Panc1 (cell line): ENCODE data around the gene DDAH1. TPM values are rescaled to one million over a fixed set of nuclear protein-coding genes. Genes with fewer than 3 reads are reported as not detected.

ENCODE experiments used
- ATAC-seq: fragments of 200-7000 bp; cut with Tn5 transposase; 2 replicates; pipeline ENCODE4 v1.9.1; 2020; ENCODE audit warnings: mild to moderate bottlenecking, moderate library complexity
- BruUV-seq: library from RNA; stranded (reverse); fragments of 400-500 nt; replicated peaks from 2 replicates; lab custom pipeline; 2021; lab: Mats Ljungman, UMichigan
- CTCF ChIA-PET: fragments of 300-600 bp; sonication (Branson Sonifier 250); formaldehyde crosslinking; loops from one replicate; lab custom pipeline; 2022; ENCODE audit warnings: antibody characterized with exemption; lab: Charles Lee
- POLR2A ChIA-PET: fragments of 300-600 bp; sonication (Branson Sonifier 250); formaldehyde crosslinking; loops from one replicate; lab custom pipeline; 2022; ENCODE audit warnings: antibody characterized with exemption; lab: Charles Lee
- DNase-seq: peaks from one replicate; pipeline ENCODE4 v3.0.0-alpha.2; 2010; ENCODE audit warnings: low read depth, low spot score
- H3K27ac ChIP-seq: 2 replicates; pipeline ENCODE4 v1.5.1; 2011; ENCODE audit warnings: mild to moderate bottlenecking, low read length, inconsistent platforms
- H3K27me3 ChIP-seq: fragments of 200-500 bp; sonication (Bioruptor generic); 2 replicates; pipeline ENCODE4 v1.6.0; 2014; ENCODE audit warnings: low read length, inconsistent platforms; ENCODE audit not compliant: control insufficient read depth, insufficient read depth
- H3K36me3 ChIP-seq: fragments of 200-500 bp; sonication (Bioruptor generic); 2 replicates; pipeline ENCODE4 v1.5.1; 2014; ENCODE audit warnings: inconsistent platforms, mild to moderate bottlenecking, low read length, moderate library complexity; ENCODE audit not compliant: control insufficient read depth, insufficient read depth
- H3K4me1 ChIP-seq: 2 replicates; pipeline ENCODE4 v1.5.1; 2011; ENCODE audit warnings: inconsistent platforms, mild to moderate bottlenecking, low read length, moderate library complexity; ENCODE audit not compliant: control insufficient read depth, insufficient read depth
- H3K4me3 ChIP-seq, 2 experiments: 2 replicates each; pipeline ENCODE4 v1.5.1; 2011 to 2012; ENCODE audit warnings: low read depth in 2 of 2, low read length in 2 of 2, mild to moderate bottlenecking in 2 of 2, inconsistent platforms in 1 of 2, moderate library complexity in 1 of 2
- H3K9me3 ChIP-seq: fragments of 200-500 bp; sonication (Bioruptor generic); 2 replicates; pipeline ENCODE4 v1.5.1; 2014; ENCODE audit warnings: low read depth, mild to moderate bottlenecking, inconsistent platforms, low read length, moderate library complexity; ENCODE audit not compliant: control insufficient read depth, insufficient read depth
- CTCF ChIP-seq: fragments of 450-650 bp; IDR thresholded peaks from 2 replicates; pipeline ENCODE4 v1.5.1; 2017; ENCODE audit warnings: mild to moderate bottlenecking
- POLR2AphosphoS5 ChIP-seq: IDR thresholded peaks from 2 replicates; pipeline ENCODE4 v1.6.1; 2012; ENCODE audit warnings: mild to moderate bottlenecking, low read depth, low read length, moderate library complexity
- REST ChIP-seq, 2 experiments: IDR thresholded peaks; 2 replicates each; pipeline ENCODE4 v1.6.1; 2011 to 2012; ENCODE audit warnings: low read depth in 2 of 2, control low read depth in 1 of 2, low read length in 1 of 2, mild to moderate bottlenecking in 1 of 2, moderate library complexity in 1 of 2; ENCODE audit not compliant: insufficient read depth in 1 of 2
- SIN3A ChIP-seq: IDR thresholded peaks from 2 replicates; pipeline ENCODE4 v1.6.1; 2012; ENCODE audit warnings: low read depth, mild to moderate bottlenecking, low read length, moderate library complexity, borderline replicate concordance; ENCODE audit not compliant: insufficient read depth
- TCF7L2 ChIP-seq: IDR thresholded peaks from 2 replicates; pipeline ENCODE4 v1.6.1; 2011; ENCODE audit warnings: mild to moderate bottlenecking, low read depth, low read length, inconsistent platforms
- in situ Hi-C: cut with HindIII; loops from 2 replicates; pipeline ENCODE4 v1.10.0; 2016; ENCODE audit warnings: low sequenced_read_pairs, low pct_unique_long_range_greater_than_20kb
- intact Hi-C: fragments of 100-400 bp; cut with micrococcal nuclease; formaldehyde crosslinking; loops from one replicate; pipeline ENCODE4 v1.10.0; 2022; ENCODE audit not compliant: unreplicated experiment
- total RNA-seq: library from RNA; stranded (reverse); gene quantifications from one replicate; pipeline ENCODE4 v1.2.1, GENCODE V29; 2021; ENCODE audit not compliant: unreplicated experiment

DDAH1 gene
- total RNA-seq, 1 experiment from 2014 or later, result 85.4 TPM

- DNase-seq, result no peak
- intact Hi-C loops, result no loop called here
Observed at GRCh38 chr1:85494074-85494903, 29.3 kb upstream of the DDAH1 start.

More at GRCh38 chr1:85494074-85494903, 29.3 kb upstream of the DDAH1 start:
- peak; percentile 47 for ATAC-seq
- H3K4me1 ChIP-seq, result peaks cover 45% of the 10 kb centered on the region
- H3K27ac ChIP-seq, result peak overlapping the region; percentile 85
- TF ChIP-seq TCF7L2 (no peak), POLR2AphosphoS5 (no peak), CTCF (no peak), REST (IDR thresholded peaks at IDR 0.05; ENCODE audit: insufficient read depth in 1 of 2, low read depth in 2 of 2, low read length in 1 of 2) (no peak), SIN3A (no peak)
- no peaks in the 10 kb centered on the region; the same call in 1 of the 2 replicates for H3K36me3 ChIP-seq
- H3K9me3 ChIP-seq, result no peaks in the 10 kb centered on the region
- in situ Hi-C loops, result no loop called here
- no peak overlapping the region for H3K4me3 ChIP-seq
- ChIA-PET POLR2A (no interaction called here), CTCF (no interaction called here)
- BruUV-seq, result no TSS peak
- H3K27me3 ChIP-seq, result no peaks in the 10 kb centered on the region
